Neural cell (in vitro differentiated cells): ENCODE data around the gene EXOC6B. TPM values are rescaled to one million over a fixed set of nuclear protein-coding genes. Genes with fewer than 3 reads are reported as not detected.

ENCODE experiments used
- H2AFZ ChIP-seq: fragments of 200-600, 300-800 bp; sonication (generic), shearing (Covaris generic); 2 replicates; pipeline ENCODE4 v1.6.0; 2014; ENCODE audit warnings: low read depth, mild to moderate bottlenecking, antibody characterized with exemption, low read length, moderate library complexity
- H3F3A ChIP-seq: fragments of 200-600 bp; shearing (Covaris generic); 2 replicates; pipeline ENCODE4 v1.6.1; 2016; ENCODE audit warnings: mild to moderate bottlenecking, moderate library complexity, mixed read lengths, antibody characterized with exemption, low read length; ENCODE audit not compliant: insufficient read depth, poor library complexity, severe bottlenecking
- H3K27ac ChIP-seq: fragments of 200-600, 300-800 bp; sonication (generic), shearing (Covaris generic); 2 replicates; pipeline ENCODE4 v1.5.1; 2014; ENCODE audit warnings: mild to moderate bottlenecking, low read length, moderate library complexity
- H3K27me3 ChIP-seq: fragments of 300-800, 200-600 bp; sonication (generic), shearing (Covaris generic); 2 replicates; pipeline ENCODE4 v1.6.0; 2014; ENCODE audit warnings: mild to moderate bottlenecking, low read depth, low read length, moderate library complexity; ENCODE audit not compliant: insufficient read depth
- H3K36me3 ChIP-seq: fragments of 300-800, 200-600 bp; sonication (generic), shearing (Covaris generic); 2 replicates; pipeline ENCODE4 v1.5.1; 2014; ENCODE audit warnings: mild to moderate bottlenecking, antibody characterized with exemption, low read length, moderate library complexity; ENCODE audit not compliant: insufficient read depth
- H3K4me2 ChIP-seq: fragments of 300-800, 200-600 bp; sonication (generic), shearing (Covaris generic); 2 replicates; pipeline ENCODE4 v1.6.0; 2014; ENCODE audit warnings: mild to moderate bottlenecking, low read length
- H3K4me3 ChIP-seq: fragments of 300-800, 200-600 bp; sonication (generic), shearing (Covaris generic); 2 replicates; pipeline ENCODE4 v1.5.1; 2014; ENCODE audit warnings: mild to moderate bottlenecking, low read length, moderate library complexity
- H3K79me2 ChIP-seq: fragments of 200-600 bp; shearing (Covaris generic); replicated peaks from 2 replicates; pipeline ENCODE4 v1.6.0; 2014; ENCODE audit warnings: mild to moderate bottlenecking, low read length, moderate library complexity; ENCODE audit not compliant: insufficient read depth
- H3K9ac ChIP-seq: fragments of 300-800, 200-600 bp; sonication (generic), shearing (Covaris generic); 2 replicates; pipeline ENCODE4 v1.6.1; 2016; ENCODE audit warnings: mild to moderate bottlenecking, low read length, mixed read lengths
- H3K9me2 ChIP-seq: fragments of 200-600 bp; shearing (Covaris generic); 2 replicates; pipeline ENCODE4 v1.6.1; 2016; ENCODE audit warnings: mild to moderate bottlenecking, low read length, mixed read lengths; ENCODE audit not compliant: insufficient read depth
- H3K9me3 ChIP-seq: fragments of 200-600, 300-800 bp; sonication (generic), shearing (Covaris generic); 2 replicates; pipeline ENCODE4 v1.6.1; 2016; ENCODE audit warnings: mild to moderate bottlenecking, mixed run types, low read length, moderate library complexity, mixed read lengths
- H4K20me1 ChIP-seq: fragments of 200-600 bp; shearing (Covaris generic); 2 replicates; pipeline ENCODE4 v1.6.1; 2016; ENCODE audit warnings: mild to moderate bottlenecking, mixed run types; ENCODE audit not compliant: insufficient read depth
- CTCF ChIP-seq: fragments of 450-650 bp; IDR thresholded peaks from 2 replicates; pipeline ENCODE4 v1.5.1; 2014; ENCODE audit warnings: antibody characterized with exemption, mild to moderate bottlenecking, moderate library complexity; ENCODE audit not compliant: poor library complexity, severe bottlenecking
- EP300 ChIP-seq: fragments of 450-650 bp; conservative IDR thresholded peaks from 2 replicates; pipeline ENCODE4 v1.6.1; 2014; ENCODE audit warnings: antibody characterized with exemption, mild to moderate bottlenecking, moderate library complexity; ENCODE audit not compliant: poor library complexity, severe bottlenecking
- EZH2 ChIP-seq: fragments of 200-600, 300-800 bp; shearing (Covaris generic), sonication (generic); IDR thresholded peaks from 2 replicates; pipeline ENCODE4 v1.6.1; 2014; ENCODE audit warnings: antibody characterized with exemption, low read length, borderline replicate concordance, mild to moderate bottlenecking; ENCODE audit not compliant: insufficient read depth, poor library complexity, severe bottlenecking
- MXI1 ChIP-seq: fragments of 450-650 bp; conservative IDR thresholded peaks from 2 replicates; pipeline ENCODE4 v1.6.1; 2014; ENCODE audit warnings: antibody characterized with exemption, mild to moderate bottlenecking; ENCODE audit not compliant: poor library complexity, severe bottlenecking
- POLR2AphosphoS5 ChIP-seq: IDR thresholded peaks from 2 replicates; pipeline ENCODE4 v1.6.1; 2012
- RAD21 ChIP-seq: fragments of 450-650 bp; conservative IDR thresholded peaks from 2 replicates; pipeline ENCODE4 v1.6.1; 2014; ENCODE audit warnings: antibody characterized with exemption, mild to moderate bottlenecking, moderate library complexity
- SMC3 ChIP-seq: fragments of 450-650 bp; conservative IDR thresholded peaks from 2 replicates; pipeline ENCODE4 v1.6.1; 2014; ENCODE audit warnings: antibody characterized with exemption, mild to moderate bottlenecking, moderate library complexity; ENCODE audit not compliant: poor library complexity
- TAF1 ChIP-seq: IDR thresholded peaks from 2 replicates; pipeline ENCODE4 v1.6.1; 2012; ENCODE audit warnings: low read depth
- polyA plus RNA-seq: library from polyadenylated mRNA; depleted of rRNA; stranded (reverse); fragments of >200 nt; gene quantifications from 2 replicates; pipeline ENCODE4 v1.2.3, GENCODE V29; 2014
- TF ChIP-seq, protein P1 (sequence below): IDR thresholded peaks from 2 replicates; pipeline ENCODE4 v1.6.1; 2012; ENCODE audit warnings: borderline replicate concordance

EXOC6B gene
- polyA plus RNA-seq, 1 donor from 2014 or later = 23.4 TPM

DNA sequence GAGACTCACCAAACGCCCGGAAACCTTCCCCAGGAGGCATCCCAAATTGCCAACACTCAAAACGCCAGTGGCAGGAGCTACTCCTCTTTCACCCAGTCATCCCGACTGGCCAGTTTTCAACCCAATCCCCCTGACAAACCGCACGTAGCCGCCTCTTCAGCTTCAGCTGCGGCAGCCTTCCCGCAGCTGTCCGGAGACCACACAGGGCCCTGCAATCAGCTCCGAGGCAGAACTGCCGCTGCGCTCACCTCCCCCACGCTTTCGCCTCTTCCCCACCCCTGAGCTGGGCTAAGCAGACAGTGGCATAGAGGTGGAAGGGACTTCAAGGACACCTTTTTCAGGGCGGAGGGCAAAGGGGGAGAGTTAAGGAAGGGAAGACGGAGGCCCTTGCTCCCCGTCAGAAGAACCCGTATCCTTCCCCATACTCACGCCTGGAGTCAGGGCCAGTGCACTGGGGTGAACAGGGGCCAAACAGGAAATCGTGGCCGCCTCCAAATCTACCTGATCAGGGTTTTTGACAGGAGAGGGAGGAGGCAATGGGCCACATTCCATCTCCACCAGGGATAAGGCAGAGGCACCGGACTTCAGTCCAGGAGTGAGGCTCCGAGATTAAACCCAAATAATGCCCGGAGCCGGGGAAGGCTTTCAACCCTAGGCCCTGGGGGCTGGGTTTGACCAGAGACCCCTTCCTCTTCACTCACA, 695.0 kb downstream of the EXOC6B start:
- Histone ChIP-seq H3K27me3 (no peaks in the 10 kb centered on the region), H3K9me2 (no peaks in the 10 kb centered on the region), H3K4me2 (no peak overlapping the region), H3K9ac (no peak overlapping the region), H3K9me3 (no peaks in the 10 kb centered on the region), H3F3A (no peaks in the 10 kb centered on the region), H3K4me3 (no peak overlapping the region), H3K27ac (no peak overlapping the region), H4K20me1 (no peaks in the 10 kb centered on the region), H3K36me3 (no peaks in the 10 kb centered on the region), H2AFZ (no peak overlapping the region), H3K79me2 (no peaks in the 10 kb centered on the region)
- TF ChIP-seq EZH2 (no peak), TAF1 (no peak), SMC3 (no peak), EP300 (no peak), POLR2AphosphoS5 (no peak), CTCF (no peak), RAD21 (no peak), MXI1 (no peak)
- TF ChIP-seq, protein P1, sequence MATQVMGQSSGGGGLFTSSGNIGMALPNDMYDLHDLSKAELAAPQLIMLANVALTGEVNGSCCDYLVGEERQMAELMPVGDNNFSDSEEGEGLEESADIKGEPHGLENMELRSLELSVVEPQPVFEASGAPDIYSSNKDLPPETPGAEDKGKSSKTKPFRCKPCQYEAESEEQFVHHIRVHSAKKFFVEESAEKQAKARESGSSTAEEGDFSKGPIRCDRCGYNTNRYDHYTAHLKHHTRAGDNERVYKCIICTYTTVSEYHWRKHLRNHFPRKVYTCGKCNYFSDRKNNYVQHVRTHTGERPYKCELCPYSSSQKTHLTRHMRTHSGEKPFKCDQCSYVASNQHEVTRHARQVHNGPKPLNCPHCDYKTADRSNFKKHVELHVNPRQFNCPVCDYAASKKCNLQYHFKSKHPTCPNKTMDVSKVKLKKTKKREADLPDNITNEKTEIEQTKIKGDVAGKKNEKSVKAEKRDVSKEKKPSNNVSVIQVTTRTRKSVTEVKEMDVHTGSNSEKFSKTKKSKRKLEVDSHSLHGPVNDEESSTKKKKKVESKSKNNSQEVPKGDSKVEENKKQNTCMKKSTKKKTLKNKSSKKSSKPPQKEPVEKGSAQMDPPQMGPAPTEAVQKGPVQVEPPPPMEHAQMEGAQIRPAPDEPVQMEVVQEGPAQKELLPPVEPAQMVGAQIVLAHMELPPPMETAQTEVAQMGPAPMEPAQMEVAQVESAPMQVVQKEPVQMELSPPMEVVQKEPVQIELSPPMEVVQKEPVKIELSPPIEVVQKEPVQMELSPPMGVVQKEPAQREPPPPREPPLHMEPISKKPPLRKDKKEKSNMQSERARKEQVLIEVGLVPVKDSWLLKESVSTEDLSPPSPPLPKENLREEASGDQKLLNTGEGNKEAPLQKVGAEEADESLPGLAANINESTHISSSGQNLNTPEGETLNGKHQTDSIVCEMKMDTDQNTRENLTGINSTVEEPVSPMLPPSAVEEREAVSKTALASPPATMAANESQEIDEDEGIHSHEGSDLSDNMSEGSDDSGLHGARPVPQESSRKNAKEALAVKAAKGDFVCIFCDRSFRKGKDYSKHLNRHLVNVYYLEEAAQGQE = no peak

GRCh38 chr2:72129681-72130340, 696.0 kb downstream of the EXOC6B start:
- H3K9me3 ChIP-seq = no peaks in the 10 kb centered on the region
- no peaks in the 10 kb centered on the region for H3K79me2 ChIP-seq
- no peaks in the 10 kb centered on the region for H4K20me1 ChIP-seq
- no peaks in the 10 kb centered on the region for H3F3A ChIP-seq
- H3K4me2 ChIP-seq = no peak overlapping the region
- no peaks in the 10 kb centered on the region for H3K27me3 ChIP-seq
- no peaks in the 10 kb centered on the region for H3K9me2 ChIP-seq
- H3K9ac ChIP-seq = no peak overlapping the region
- no peaks in the 10 kb centered on the region for H3K36me3 ChIP-seq
- H3K27ac ChIP-seq = no peak overlapping the region
- no peak overlapping the region for H2AFZ ChIP-seq
- TF ChIP-seq EP300 (no peak), RAD21 (no peak), CTCF (no peak), TAF1 (no peak), MXI1 (no peak), EZH2 (no peak), SMC3 (no peak), POLR2AphosphoS5 (no peak)
- TF ChIP-seq, protein P1 = no peak
- H3K4me3 ChIP-seq = no peak overlapping the region
